Brain pericyte (primary cell): Measurements from ENCODE around the gene TBC1D9B.
A peak's percentile ranks its signal among the peaks of the same experiment; 100 is the strongest.

ENCODE experiments used
- DNase-seq: peaks from one replicate; pipeline ENCODE4 v3.0.0-alpha.2; 2012; ENCODE audit warnings: low read depth, low spot score

Gene TBC1D9B

DNA sequence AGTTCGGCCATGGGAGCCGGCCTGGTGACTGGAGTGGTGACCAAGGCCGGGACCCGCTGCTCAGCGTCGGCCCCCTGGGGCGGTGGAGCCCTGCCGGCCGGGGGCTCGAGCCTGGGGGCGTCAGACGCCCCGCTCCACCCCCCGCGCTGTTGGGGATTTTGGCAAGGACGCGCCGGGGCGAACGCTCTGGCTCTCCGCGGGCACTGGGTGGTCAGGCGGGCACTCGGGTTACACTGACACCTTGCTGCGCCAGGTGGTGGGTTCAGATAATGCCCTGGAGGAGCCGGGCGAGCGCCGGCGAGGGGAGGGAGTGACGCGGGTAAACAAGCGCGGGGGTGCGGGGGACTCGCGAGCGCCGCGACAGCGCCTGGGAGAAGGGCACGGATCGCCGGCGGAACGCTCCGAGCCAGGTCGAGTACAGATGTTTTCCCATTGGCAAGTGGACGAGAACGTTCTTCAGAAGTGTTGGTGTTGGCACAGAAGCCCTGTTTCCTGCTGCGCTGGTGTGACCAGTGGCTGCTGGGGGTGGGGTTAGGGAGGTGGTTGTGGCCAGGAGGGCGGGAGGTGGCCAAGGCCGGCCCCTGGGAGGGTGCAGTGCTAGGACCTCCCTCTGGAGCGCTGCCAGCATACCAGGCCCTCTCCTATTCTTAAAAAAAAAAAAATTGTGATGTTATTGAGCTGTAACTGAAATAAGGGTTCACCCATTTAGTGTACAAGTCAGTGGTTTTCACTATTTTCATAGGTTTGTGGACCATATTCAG lies 86.2 kb downstream of the TBC1D9B start:
- DNase-seq: peak; percentile 89

DNA sequence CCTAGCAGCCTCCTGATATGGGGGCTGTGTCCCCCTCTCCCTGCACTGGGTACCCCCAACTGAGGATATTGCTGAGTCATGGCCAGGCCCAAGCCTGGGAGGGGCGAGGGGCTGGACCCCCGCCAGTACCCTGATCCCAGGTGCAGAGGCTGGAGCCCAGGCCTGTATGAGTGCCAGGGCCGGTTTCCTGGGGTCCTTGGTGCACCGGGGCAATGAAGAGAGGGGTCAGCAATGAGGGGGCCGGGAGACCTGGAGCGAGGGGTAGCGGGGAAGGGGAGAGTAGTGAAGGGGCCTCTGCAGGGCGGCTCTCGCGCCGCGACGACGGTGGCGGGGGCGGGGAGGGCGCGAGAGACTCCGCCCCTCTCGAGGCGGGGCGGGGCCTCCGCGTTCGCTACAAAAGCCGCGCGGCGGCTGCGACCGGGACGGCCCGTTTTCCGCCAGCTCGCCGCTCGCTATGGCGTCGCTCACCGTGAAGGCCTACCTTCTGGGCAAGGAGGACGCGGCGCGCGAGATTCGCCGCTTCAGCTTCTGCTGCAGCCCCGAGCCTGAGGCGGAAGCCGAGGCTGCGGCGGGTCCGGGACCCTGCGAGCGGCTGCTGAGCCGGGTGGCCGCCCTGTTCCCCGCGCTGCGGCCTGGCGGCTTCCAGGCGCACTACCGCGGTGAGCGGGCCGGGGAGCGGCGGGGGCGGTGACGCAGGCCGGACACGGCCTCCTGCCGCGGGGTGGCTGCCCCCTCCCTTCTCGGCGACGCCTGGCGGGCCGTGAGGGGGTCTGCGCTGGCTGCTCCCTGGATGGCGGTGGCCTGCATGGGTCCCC lies 87.0 kb downstream of the TBC1D9B start, which contains the start of gene SQSTM1:
Gene SQSTM1 (plus strand): TSS at position 423 of the 815 bp plus-strand sequence. CDS start 32 bp downstream, at position 455.
- no peak for DNase-seq

DNA sequence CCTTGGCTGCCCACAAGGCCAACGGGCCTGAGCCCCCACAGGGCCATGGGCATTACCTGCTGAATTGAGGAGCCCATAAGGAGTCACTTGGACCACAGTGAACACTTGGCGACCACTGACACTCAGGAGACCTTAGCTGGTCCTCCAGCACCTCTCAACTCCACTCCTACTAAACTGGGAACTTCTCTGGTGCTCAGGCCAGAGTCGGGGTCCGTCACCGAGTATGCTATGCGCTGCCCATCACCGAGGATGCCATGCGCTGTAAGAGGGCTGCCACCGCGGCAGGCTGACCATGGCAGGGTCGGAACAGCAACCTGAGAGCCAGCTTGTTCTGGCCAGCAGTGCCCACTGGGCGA lies 87.6 kb downstream of the TBC1D9B start:
- DNase-seq: no peak

DNA sequence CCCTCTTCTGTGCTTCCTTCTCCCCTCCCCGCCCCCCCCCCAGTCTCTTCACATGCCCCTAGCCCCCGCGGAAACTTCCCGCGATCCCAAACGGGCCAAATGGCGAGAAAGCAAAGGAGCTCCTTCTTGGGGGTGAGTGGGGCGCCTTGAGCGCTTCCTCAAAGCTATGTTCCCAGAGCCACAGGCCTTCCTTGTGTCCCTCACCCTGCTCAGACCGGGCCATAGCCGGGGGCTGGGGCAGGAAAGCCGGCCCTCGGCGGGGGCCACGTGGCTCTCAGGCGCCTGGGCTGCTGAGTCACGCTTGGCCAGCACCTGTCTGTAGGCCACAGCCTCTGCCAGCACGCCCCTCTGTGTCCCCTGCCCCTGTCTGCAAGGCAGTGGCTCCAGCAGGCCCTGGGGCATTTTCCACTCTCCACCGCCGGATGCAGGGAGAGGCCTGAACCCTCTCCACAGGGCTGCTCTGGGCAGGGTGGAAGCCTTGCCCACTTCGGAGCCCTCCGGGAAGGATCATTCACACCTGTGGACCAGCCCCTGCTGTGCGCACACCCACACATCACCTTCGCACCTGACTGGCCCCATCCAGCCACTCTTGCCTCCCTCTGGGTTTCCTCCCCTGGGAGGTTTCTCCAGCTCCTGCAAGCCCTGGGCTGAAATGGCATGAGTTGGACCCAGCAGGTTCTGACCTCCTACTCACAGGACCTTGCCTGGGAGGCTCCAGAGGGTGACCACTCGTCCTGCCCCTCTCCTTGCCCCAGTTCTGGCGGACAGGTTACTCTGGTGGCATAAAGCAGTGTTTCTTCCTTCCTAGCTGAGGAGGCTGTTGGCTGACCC lies 88.2 kb downstream of the TBC1D9B start:
- no peak for DNase-seq

DNA sequence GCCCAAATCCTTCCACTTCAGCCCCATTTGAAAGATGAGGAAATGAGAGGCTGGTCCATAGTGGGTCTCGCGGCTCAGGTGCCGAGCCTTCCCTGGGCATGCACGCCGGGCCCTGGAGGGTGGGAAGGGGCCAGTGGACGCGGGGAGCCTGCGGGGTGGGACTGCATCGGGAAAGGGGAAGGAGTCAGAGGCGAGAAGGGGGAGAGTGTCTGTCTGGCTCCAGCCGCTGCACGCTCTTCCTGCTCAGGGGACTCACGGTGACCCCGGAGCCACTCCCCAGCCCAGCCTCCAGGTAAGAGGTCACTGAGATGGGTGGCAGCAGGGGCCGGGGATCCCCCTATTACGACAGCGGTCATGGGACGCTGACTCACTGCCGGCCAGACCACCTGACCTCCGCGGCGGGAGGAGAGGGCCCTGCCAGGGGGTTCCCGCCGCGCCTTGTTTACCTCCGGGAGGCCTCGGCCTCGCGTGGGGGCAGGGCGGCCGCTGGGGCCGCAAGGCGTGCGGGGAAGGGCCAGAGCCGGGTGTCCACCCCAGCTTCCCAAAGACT lies 88.9 kb downstream of the TBC1D9B start:
- peak; percentile 87 for DNase-seq

DNA sequence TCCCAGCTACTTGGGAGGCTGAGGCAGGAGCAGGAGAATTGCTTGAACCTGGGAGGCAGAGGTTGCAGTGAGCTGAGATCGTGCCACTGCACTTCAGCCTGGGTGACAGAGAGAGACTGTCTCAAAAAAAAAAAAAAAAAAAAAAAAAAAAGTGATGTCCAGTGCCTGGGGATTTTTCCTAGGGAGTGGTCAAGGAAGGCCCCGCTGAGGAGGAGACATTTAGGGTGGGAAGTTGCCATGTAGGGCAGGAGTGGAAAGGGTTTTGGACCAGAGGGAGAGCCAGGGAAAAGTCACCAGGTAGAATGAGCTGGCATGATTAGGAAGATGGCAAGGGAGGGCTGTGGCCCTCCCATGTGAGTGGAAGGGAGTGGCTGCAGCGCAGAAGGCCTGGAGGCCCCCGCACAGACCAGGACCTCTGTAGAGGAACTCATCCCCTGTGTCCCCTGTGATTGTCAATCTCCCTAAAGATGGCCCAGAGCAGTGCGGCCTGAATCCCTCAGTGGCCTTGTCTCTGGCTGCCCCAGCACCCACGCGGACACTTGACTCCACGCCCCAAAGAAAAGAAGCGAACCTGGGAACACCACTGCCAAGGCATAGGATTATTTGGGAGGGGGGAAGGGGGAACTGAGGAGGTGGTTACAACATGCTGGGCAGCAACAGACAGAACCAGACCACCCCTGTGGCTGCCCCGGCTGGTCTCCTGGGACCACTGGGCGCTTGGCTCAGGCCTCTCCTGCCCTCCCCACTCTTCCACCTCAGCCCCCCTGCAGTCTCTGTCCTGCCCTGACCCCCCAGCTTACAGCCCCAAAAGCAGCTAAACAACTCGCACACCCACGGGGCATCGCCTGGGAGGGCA lies 89.6 kb downstream of the TBC1D9B start:
- no peak for DNase-seq

DNA sequence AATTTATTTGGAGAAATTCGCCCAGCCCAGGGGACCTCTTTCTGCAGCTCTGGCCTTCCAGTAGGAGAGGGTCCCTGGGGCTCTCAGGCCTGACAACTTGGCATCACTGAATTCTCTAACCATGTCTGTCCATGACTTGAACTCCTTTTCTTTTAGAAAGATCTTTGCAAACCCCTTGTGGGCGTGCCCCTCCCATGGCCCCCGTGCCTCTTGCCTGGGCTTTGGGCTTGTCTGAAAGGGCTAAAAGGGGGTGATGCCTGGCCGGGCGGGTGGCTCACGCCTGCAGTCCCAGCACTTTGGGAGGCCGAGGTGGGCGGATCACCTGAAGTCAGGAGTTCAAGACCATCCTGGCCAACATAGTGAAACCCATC lies 90.2 kb downstream of the TBC1D9B start:
- no peak for DNase-seq

DNA sequence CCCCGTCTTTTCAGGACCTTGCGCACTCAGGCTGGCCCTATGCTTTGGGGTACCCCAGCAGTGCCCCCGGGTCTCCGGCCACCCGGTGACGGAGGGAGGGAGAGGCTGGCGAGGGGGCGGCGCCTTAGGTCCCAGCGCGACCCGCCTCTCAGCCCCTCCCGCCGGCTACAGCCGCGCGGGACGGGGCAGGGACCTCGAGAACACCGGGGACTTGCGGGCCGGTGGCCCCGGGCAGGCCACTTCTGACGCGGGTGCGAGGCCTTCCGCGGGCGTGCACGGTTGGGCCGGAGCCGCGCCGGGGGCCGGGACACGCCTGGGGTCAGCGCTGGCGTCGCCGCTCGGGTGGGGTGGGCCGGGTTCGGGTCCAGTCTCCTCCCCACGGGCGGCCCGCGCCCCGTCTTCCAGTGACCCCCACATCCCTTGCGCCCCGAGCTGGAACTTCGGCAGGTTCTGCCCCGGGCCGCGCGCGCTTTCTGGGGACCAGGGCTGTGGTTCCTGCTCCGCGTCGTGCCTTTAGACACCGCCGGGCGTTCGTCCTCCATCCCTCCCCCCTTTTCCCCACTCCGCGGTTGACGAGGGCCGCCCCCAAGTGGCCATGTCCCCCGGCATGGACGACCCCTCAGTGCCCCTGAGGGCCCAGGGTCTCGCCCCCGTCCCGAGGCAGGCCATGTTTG lies 90.8 kb downstream of the TBC1D9B start:
- DNase-seq: no peak

DNA sequence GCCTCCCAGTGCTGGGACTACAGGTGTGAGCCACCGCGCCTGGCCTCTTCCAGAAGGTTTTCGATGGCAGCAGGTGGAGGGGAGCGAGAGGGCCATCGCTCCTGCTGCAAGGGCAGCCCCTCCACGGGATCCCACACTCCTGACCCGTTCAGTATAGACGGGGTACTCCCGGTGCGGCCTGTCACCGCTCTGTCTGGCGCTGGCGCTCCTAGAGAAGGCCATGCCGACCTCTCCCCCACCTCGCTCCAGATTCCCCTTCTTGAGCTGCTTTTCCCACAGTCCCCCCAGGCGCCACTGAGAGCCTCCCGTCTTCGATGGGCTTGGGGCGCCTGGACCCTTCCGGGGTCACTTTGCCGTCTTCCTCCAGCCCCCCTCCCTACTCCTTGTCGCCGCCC lies 91.3 kb downstream of the TBC1D9B start:
- no peak for DNase-seq

DNA sequence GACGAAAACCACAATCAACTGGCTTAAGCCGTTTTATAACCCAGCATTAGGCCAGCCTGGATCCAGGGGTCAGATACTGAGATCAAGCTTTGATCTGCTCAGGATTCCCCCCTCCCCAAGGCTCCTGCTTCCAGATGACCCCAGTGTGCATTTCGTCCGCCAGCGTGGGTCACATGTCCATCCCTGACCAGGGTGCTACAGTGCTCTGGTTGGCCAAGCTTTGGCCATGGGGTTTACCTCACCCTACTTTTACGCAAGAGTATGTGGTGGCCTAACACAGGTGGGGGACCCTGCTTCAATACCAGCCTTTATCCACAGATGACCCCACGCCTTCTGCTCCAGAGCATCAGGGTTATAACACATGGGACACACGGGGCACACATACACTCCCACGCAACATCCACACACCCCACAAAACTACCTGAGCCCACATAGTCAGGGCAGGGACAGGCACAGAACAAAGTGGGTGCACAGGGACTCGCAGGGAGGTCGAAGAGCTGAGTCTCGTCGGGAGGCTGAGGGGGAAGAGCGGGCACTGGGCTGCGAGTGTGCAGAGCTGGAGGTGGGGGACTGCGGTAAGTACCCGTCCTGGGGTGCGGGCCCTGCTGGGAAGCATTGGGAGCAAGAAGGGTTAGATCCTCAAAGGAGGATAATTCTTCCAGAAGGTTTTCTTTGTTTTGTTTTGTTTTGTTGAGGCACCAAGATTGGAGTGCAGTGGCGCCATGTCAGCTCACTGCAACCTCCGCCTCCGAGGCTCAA lies 92.0 kb downstream of the TBC1D9B start:
- no peak for DNase-seq

DNA sequence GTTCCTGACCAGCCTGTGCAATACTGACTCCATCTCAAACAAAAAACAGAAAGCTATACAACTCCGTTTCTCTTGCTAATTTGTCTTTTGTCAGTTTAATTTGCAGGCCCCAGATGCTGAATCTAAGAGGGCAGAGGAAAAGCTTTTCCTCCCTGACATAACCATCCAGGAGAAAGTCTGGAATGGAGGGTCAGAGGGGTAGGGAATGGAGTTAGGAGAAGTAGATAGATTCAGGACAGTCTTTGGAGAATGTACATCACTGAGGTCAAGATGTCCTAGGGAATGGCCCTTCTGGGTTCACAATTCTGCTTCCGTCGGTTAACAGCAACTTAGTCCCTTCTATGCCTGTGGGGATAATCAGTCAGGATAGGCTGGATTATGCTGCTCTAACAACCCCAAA lies 93.6 kb downstream of the TBC1D9B start:
- DNase-seq: no peak

DNA sequence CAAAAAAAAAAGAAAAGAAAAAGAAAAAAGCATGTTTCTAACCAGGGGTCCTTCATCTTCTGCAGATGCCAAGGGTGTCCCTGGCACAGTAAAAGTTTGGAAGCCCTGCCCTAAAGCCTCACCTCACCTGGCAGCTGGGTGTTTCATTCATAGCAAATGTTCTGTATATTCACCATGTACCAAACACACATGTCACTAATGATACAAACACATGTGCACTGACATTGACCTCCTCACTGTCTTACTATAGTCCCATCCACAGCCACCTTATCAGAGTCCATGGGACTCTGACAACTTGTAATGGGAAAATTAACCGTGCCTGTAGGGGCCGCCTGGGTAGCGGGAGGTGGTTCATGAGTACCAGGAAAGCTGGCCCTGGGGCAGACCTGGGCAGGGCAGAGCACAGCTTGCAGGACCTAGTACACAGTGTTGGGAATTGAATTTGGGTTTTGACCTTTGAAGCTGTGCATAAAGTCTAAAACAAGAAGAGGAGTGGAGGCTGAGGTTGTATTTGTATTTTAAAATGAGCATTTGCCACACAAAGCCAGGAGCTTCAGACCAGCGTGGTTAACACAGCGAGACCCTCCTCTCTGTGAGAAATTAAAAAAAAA lies 94.6 kb downstream of the TBC1D9B start:
- no peak for DNase-seq

DNA sequence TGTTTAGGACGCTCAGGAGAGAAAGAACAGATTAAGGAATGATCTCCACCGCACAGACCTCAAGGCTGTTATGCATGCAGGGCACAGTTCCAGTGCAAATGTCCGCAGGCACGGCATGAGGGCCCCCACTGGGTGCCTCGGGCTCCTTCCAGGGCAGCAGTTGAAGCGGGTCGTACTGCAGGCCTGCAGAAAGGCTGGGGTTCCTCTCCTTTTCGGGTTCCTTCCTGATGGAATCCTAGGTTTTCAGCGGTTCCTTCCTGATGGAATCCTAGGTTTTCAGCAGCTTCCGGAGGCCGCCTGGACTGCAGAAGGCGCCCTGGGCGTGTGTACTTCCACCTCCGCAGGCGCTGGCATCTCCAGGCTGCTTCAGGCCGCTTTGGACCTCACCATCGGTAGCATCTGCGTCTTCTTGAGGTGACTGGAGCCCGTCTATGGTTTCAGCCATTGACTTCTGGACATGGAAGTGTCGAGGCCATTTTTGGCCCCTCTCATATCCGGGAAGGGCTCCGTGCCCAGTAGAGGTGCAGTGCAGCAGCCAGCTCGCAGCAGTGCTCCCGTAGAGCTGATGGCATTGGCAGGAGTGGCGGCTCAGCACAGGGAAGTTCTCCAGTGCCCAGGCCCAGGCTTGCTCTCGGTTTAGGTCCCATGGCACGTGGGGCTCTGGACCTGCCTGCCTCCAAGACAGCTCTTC lies 95.4 kb downstream of the TBC1D9B start:
- no peak for DNase-seq
